Liver (tissue), 9 donors: ENCODE data around the gene CRABP2. TPM values are rescaled to one million over a fixed set of nuclear protein-coding genes. Genes with fewer than 3 reads are reported as not detected.

Source experiments
- DNase-seq: peaks from one replicate; pipeline ENCODE4 v3.0.0-alpha.2; 2017; ENCODE audit warnings: low spot score
- H3K27ac ChIP-seq, 2 donors: one replicate each; pipeline ENCODE4 v1.7.0; 2013; ENCODE audit warnings: inconsistent platforms in 2 of 2, low read length in 2 of 2, control low read depth in 1 of 2, low read depth in 1 of 2, mild to moderate bottlenecking in 1 of 2
- H3K27me3 ChIP-seq, 4 donors: one replicate each; pipeline versions ENCODE4 v1.6.1 to v1.7.0; 2013; ENCODE audit warnings: low read length in 3 of 4, inconsistent platforms in 1 of 4, mild to moderate bottlenecking in 1 of 4, moderate library complexity in 1 of 4; ENCODE audit not compliant: control insufficient read depth in 4 of 4, insufficient read depth in 4 of 4
- H3K36me3 ChIP-seq, 4 donors: one replicate each; pipeline versions ENCODE4 v1.6.1 to v1.7.0; 2013; ENCODE audit warnings: low read length in 3 of 4, mild to moderate bottlenecking in 3 of 4, low read depth in 1 of 4, moderate library complexity in 1 of 4; ENCODE audit not compliant: control insufficient read depth in 4 of 4, insufficient read depth in 3 of 4
- H3K4me1 ChIP-seq, 4 donors: one replicate each; pipeline versions ENCODE4 v1.6.1 to v1.7.0; 2013; ENCODE audit warnings: low read length in 3 of 4, mild to moderate bottlenecking in 3 of 4, moderate library complexity in 1 of 4; ENCODE audit not compliant: control insufficient read depth in 4 of 4, insufficient read depth in 4 of 4
- H3K4me3 ChIP-seq, 3 donors: one replicate each; pipeline versions ENCODE4 v1.6.1 to v1.7.0; 2013; ENCODE audit warnings: low read length in 3 of 3, control low read depth in 1 of 3, low read depth in 1 of 3, mild to moderate bottlenecking in 1 of 3
- H3K9ac ChIP-seq, 2 donors: one replicate each; pipeline ENCODE4 v1.7.0; 2013; ENCODE audit warnings: low read length in 2 of 2, mild to moderate bottlenecking in 2 of 2, moderate library complexity in 2 of 2, control low read depth in 1 of 2, low read depth in 1 of 2
- H3K9me3 ChIP-seq, 4 donors: one replicate each; pipeline versions ENCODE4 v1.6.1 to v1.7.0; 2013; ENCODE audit warnings: low read length in 3 of 4; ENCODE audit not compliant: control insufficient read depth in 4 of 4
- EGR1 ChIP-seq, 2 donors: IDR thresholded peaks; 2 replicates each; pipeline ENCODE4 v1.6.1; 2016 to 2018; ENCODE audit warnings: antibody characterized with exemption in 2 of 2, low read depth in 2 of 2
- FOXA1 ChIP-seq: IDR thresholded peaks from 2 replicates; pipeline ENCODE4 v1.6.1; 2016; ENCODE audit warnings: antibody characterized with exemption
- FOXA2 ChIP-seq: IDR thresholded peaks from 2 replicates; pipeline ENCODE4 v1.6.1; 2016; ENCODE audit warnings: antibody characterized with exemption
- GABPA ChIP-seq, 2 donors: IDR thresholded peaks in 1 of 2; conservative IDR thresholded peaks in 1 of 2; 2 replicates each; pipeline ENCODE4 v1.6.1; 2016; ENCODE audit warnings: antibody characterized with exemption in 2 of 2, mild to moderate bottlenecking in 1 of 2, moderate library complexity in 1 of 2
- HNF4A ChIP-seq, 2 donors: conservative IDR thresholded peaks; 2 replicates each; pipeline ENCODE4 v1.6.1; 2016; ENCODE audit warnings: antibody characterized with exemption in 2 of 2, mild to moderate bottlenecking in 2 of 2
- HNF4G ChIP-seq: IDR thresholded peaks from 2 replicates; pipeline ENCODE4 v1.6.1; 2016; ENCODE audit warnings: antibody characterized with exemption
- JUND ChIP-seq, 2 donors: IDR thresholded peaks; 2 replicates each; pipeline ENCODE4 v1.6.1; 2016; ENCODE audit warnings: antibody characterized with exemption in 2 of 2
- NR2F2 ChIP-seq: IDR thresholded peaks from 2 replicates; pipeline ENCODE4 v1.6.1; 2016; ENCODE audit warnings: antibody characterized with exemption
- RAD21 ChIP-seq, 2 donors: IDR thresholded peaks; 2 replicates each; pipeline ENCODE4 v1.6.1; 2016; ENCODE audit warnings: antibody characterized with exemption in 2 of 2, mild to moderate bottlenecking in 2 of 2
- RXRA ChIP-seq, 2 donors: IDR thresholded peaks; 2 replicates each; pipeline ENCODE4 v1.6.1; 2017 to 2018; ENCODE audit warnings: antibody characterized with exemption in 2 of 2, mild to moderate bottlenecking in 1 of 2
- SP1 ChIP-seq: IDR thresholded peaks from 2 replicates; pipeline ENCODE4 v1.6.1; 2018; ENCODE audit warnings: antibody characterized with exemption, mild to moderate bottlenecking
- TAF1 ChIP-seq: conservative IDR thresholded peaks from 2 replicates; pipeline ENCODE4 v1.6.1; 2016; ENCODE audit warnings: antibody characterized with exemption, mild to moderate bottlenecking
- YY1 ChIP-seq: IDR thresholded peaks from 2 replicates; pipeline ENCODE4 v1.6.1; 2016; ENCODE audit warnings: antibody characterized with exemption, mild to moderate bottlenecking
- WGBS: extraction: QIAGEN DNeasy Blood & Tissue Kit; methylation state at CpG from one replicate; pipeline ENCODE4 v1.1.7; 2013; 5-methylcytosine and 5-hydroxymethylcytosine counted together
- polyA plus RNA-seq, 2 donors: library from polyadenylated mRNA; stranded (reverse) in 1 of 2; unstranded in 1 of 2; fragments of 200-250 nt in 1 of 2; fragments of >200 nt in 1 of 2; fragmentation: Nextera tagmentation in 1 of 2; extraction: Ambion mirVana in 1 of 2; gene quantifications; one replicate each; pipeline versions ENCODE4 v1.2.1 to v1.2.3, GENCODE V29; 2013 to 2015
- total RNA-seq, 2 donors: library from RNA; depleted of rRNA; stranded (reverse); fragments of >200 nt; gene quantifications; one replicate each; pipeline ENCODE4 v1.2.3, GENCODE V29; 2014
- TF ChIP-seq, protein P1 (sequence below): IDR thresholded peaks from 2 replicates; pipeline ENCODE4 v1.6.1; 2016; ENCODE audit warnings: antibody characterized with exemption
- TF ChIP-seq, protein P2 (sequence below): IDR thresholded peaks from 2 replicates; pipeline ENCODE4 v1.6.1; 2016; ENCODE audit warnings: antibody characterized with exemption
- TF ChIP-seq, protein P3 (sequence below): fragments of 150-350 bp; IDR thresholded peaks from 2 replicates; pipeline ENCODE4 v1.5.1; 2017; ENCODE audit warnings: improper control_type of control experiment, low read depth, low read length; ENCODE audit not compliant: missing input control
- TF ChIP-seq, protein P4 (sequence below): IDR thresholded peaks from 2 replicates; pipeline ENCODE4 v1.6.1; 2016; ENCODE audit warnings: antibody characterized with exemption, mild to moderate bottlenecking
- TF ChIP-seq, protein P5 (sequence below): IDR thresholded peaks from 2 replicates; pipeline ENCODE4 v1.6.1; 2016; ENCODE audit warnings: antibody characterized with exemption
- donor health status: healthy.
- donor health status: healthy.
- donor health status: healthy.
- donor health status: healthy.
- donor health status: healthy.

CRABP2 gene
- total and polyA plus RNA-seq, 4 donors, result 0.14 to 0.22 TPM; not detected in 2

DNA sequence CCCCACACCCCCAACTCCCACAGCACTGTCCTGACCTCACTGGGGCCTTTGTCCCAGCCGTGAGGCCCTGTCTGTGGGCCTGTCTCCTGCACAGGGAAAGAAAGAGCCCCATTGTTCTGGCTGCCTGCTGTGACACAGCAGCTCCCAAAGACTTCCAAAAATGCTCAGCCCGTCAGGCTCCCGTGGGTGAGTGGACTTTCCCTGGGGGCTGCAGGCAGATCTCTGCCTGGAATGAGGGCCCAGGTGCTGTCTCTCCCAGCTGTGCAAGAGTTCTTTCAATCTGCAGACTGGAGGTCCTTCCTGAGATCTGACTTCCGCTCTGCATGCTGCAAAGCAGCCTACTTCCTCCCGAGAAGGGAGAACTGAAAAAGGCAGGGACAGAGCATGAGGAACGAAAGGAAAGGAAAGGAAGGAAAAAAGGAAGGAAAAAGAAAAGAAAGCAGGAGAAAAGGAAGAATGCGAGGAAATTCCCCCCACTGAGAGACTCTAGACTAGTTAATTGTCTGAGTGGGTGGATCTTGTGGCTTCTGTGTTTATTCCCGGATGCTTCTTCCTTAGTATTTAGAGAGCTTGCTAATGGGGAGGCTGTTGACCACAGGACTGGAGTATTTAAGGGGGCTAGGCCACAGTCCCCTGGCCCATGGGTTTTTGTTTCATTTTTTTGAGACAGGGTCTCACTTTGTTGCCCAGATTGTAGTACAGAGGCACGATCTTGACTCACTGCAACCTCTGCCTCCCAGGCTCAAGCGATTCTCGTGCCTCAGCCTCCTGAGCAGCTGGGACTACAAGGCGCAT is 43.2 kb downstream of the CRABP2 start:
- Histone ChIP-seq H3K27ac (peak overlapping the region; percentile 28 to 55), H3K9me3 (no peaks in the 10 kb centered on the region), H3K27me3 (peaks cover 0 to 2% (median under 1%) of the 10 kb centered on the region in 4 donors), H3K9ac (no peak overlapping the region), H3K4me1 (peaks cover 0 to 23% (median 15%) of the 10 kb centered on the region in 4 donors), H3K4me3 (no peak overlapping the region), H3K36me3 (no peaks in the 10 kb centered on the region)
- DNase-seq, result no peak
- WGBS, result 72% methylated on average over 12 of the region's 12 CpGs
- TF ChIP-seq, protein P1, sequence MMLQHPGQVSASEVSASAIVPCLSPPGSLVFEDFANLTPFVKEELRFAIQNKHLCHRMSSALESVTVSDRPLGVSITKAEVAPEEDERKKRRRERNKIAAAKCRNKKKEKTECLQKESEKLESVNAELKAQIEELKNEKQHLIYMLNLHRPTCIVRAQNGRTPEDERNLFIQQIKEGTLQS, result no peak
- TF ChIP-seq SP1 (no peak), NR2F2 (no peak), EGR1 (IDR thresholded peaks at IDR 0.05; ENCODE audit: low read depth in 2 of 2) (no peak), YY1 (no peak), TAF1 (no peak), HNF4A (conservative IDR thresholded peaks at IDR 0.05) (no peak), FOXA1 (no peak), HNF4G (no peak), RAD21 (IDR thresholded peaks at IDR 0.05) (no peak), JUND (IDR thresholded peaks at IDR 0.05) (no peak), RXRA (IDR thresholded peaks at IDR 0.05) (no peak), GABPA (IDR thresholded peaks at IDR 0.05 in 1 of 2, conservative IDR thresholded peaks at IDR 0.05 in 1 of 2) (no peak), FOXA2 (no peak)
- TF ChIP-seq, protein P2, sequence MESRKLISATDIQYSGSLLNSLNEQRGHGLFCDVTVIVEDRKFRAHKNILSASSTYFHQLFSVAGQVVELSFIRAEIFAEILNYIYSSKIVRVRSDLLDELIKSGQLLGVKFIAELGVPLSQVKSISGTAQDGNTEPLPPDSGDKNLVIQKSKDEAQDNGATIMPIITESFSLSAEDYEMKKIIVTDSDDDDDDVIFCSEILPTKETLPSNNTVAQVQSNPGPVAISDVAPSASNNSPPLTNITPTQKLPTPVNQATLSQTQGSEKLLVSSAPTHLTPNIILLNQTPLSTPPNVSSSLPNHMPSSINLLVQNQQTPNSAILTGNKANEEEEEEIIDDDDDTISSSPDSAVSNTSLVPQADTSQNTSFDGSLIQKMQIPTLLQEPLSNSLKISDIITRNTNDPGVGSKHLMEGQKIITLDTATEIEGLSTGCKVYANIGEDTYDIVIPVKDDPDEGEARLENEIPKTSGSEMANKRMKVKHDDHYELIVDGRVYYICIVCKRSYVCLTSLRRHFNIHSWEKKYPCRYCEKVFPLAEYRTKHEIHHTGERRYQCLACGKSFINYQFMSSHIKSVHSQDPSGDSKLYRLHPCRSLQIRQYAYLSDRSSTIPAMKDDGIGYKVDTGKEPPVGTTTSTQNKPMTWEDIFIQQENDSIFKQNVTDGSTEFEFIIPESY, result no peak
- TF ChIP-seq, protein P3, sequence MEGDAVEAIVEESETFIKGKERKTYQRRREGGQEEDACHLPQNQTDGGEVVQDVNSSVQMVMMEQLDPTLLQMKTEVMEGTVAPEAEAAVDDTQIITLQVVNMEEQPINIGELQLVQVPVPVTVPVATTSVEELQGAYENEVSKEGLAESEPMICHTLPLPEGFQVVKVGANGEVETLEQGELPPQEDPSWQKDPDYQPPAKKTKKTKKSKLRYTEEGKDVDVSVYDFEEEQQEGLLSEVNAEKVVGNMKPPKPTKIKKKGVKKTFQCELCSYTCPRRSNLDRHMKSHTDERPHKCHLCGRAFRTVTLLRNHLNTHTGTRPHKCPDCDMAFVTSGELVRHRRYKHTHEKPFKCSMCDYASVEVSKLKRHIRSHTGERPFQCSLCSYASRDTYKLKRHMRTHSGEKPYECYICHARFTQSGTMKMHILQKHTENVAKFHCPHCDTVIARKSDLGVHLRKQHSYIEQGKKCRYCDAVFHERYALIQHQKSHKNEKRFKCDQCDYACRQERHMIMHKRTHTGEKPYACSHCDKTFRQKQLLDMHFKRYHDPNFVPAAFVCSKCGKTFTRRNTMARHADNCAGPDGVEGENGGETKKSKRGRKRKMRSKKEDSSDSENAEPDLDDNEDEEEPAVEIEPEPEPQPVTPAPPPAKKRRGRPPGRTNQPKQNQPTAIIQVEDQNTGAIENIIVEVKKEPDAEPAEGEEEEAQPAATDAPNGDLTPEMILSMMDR, result no peak
- TF ChIP-seq, protein P4, sequence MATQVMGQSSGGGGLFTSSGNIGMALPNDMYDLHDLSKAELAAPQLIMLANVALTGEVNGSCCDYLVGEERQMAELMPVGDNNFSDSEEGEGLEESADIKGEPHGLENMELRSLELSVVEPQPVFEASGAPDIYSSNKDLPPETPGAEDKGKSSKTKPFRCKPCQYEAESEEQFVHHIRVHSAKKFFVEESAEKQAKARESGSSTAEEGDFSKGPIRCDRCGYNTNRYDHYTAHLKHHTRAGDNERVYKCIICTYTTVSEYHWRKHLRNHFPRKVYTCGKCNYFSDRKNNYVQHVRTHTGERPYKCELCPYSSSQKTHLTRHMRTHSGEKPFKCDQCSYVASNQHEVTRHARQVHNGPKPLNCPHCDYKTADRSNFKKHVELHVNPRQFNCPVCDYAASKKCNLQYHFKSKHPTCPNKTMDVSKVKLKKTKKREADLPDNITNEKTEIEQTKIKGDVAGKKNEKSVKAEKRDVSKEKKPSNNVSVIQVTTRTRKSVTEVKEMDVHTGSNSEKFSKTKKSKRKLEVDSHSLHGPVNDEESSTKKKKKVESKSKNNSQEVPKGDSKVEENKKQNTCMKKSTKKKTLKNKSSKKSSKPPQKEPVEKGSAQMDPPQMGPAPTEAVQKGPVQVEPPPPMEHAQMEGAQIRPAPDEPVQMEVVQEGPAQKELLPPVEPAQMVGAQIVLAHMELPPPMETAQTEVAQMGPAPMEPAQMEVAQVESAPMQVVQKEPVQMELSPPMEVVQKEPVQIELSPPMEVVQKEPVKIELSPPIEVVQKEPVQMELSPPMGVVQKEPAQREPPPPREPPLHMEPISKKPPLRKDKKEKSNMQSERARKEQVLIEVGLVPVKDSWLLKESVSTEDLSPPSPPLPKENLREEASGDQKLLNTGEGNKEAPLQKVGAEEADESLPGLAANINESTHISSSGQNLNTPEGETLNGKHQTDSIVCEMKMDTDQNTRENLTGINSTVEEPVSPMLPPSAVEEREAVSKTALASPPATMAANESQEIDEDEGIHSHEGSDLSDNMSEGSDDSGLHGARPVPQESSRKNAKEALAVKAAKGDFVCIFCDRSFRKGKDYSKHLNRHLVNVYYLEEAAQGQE, result no peak
- TF ChIP-seq, protein P5, sequence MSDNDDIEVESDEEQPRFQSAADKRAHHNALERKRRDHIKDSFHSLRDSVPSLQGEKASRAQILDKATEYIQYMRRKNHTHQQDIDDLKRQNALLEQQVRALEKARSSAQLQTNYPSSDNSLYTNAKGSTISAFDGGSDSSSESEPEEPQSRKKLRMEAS, result no peak
